ENCODE results near the gene XXYLT1. TPM values are rescaled to one million over a fixed set of nuclear protein-coding genes. Genes with fewer than 3 reads are reported as not detected.

Gene XXYLT1
- total and polyA plus RNA-seq, 2 of the 4 experiments (the other 2 are of a cell fraction), result 14.7 to 18.1 TPM

DNA sequence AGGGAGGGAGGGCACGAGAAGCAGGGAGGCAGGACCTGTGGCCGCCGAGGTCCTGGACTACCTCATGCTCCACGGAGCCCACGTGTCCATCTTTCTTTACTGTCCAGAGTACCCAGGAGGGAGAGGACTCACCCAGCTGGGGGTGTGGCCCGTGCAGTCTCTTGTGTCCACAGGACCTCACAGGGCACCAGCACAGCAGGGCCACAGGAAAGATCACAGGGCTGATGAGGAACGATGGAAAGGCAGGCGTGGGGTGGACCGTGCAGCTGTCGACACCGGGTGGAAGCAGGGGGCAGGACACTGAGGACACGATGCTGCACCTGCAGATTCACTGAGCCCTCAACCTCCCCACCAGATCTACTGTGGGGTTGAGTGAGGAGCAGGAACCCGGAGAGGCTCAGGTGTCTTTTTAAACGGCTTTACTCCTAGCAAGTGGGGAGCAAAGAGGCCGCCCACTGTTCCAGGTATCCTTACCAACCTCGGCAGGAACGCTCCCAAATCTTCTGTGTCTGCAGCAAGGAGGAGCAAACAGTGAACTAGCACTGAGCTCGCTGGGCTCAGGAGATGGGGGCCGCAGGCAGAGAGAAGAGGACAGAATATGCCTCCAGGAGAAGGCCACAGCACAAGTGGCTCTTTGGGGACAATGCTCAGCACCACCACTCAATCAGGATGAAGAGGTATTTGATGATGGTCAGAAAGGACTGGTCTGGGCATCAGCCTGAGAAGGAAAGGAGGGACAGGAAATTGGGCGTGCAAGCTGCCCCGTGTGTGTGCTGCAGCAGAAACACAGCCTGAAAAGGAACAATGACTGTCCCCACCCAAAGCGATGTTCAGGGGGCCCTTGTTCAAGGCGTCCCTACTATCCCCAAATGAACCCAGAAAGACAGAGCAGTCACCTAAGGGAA is 198.8 kb downstream of the XXYLT1 start:
- Histone ChIP-seq H2BK120ac (ENCODE audit: low read depth, low read length) (no peak overlapping the region), H3K14ac (replicated peaks; ENCODE audit: low read depth, low read length) (no peak overlapping the region), H2AFZ (replicated peaks; ENCODE audit: low read length, poor library complexity) (no peak overlapping the region), H4K91ac (ENCODE audit: insufficient read depth, low read depth, low read length) (no peak overlapping the region), H3K79me1 (ENCODE audit: low read depth in 1 of 2, low read length in 2 of 2) (no peaks in the 10 kb centered on the region), H3K23ac (ENCODE audit: low read depth, low read length) (no peak overlapping the region), H3K4ac (ENCODE audit: low read depth, low read length) (no peak overlapping the region), H3K56ac (ENCODE audit: extremely low read depth, insufficient read depth, low read length) (no peak overlapping the region), H3K27me3 (ENCODE audit: control insufficient read depth, insufficient read depth, low read length) (no peaks in the 10 kb centered on the region), H3K9me1 (ENCODE audit: insufficient read depth, low read length) (no peaks in the 10 kb centered on the region), H3K27ac (ENCODE audit: insufficient read depth, low read length) (no peak overlapping the region), H4K5ac (ENCODE audit: low read depth, low read length) (no peak overlapping the region), H3K4me1 (ENCODE audit: control insufficient read depth, insufficient read depth, low read length) (no peaks in the 10 kb centered on the region; the same call in 1 of the 2 replicates), H2BK20ac (ENCODE audit: low read depth, low read length) (no peak overlapping the region), H2BK5ac (ENCODE audit: low read depth, low read length, poor library complexity, severe bottlenecking) (no peak overlapping the region), H2AK9ac (replicated peaks; ENCODE audit: low read depth, low read length, poor library complexity) (no peak overlapping the region), H3K18ac (ENCODE audit: low read depth, low read length) (no peak overlapping the region), H3K36me3 (ENCODE audit: control insufficient read depth, insufficient read depth, low read length) (peaks cover 8% of the 10 kb centered on the region), H3K4me3 (ENCODE audit: insufficient read depth, low read depth, low read length) (no peak overlapping the region), H3K4me2 (ENCODE audit: low read depth, low read length) (no peak overlapping the region), H3K9me3 (ENCODE audit: control insufficient read depth, insufficient read depth, low read length) (no peaks in the 10 kb centered on the region), H4K20me1 (ENCODE audit: insufficient read depth, low read length) (no peaks in the 10 kb centered on the region; the same call in 1 of the 2 replicates), H2AK5ac (ENCODE audit: low read depth, low read length) (no peak overlapping the region), H2BK15ac (ENCODE audit: low read depth, low read length) (no peak overlapping the region), H4K8ac (ENCODE audit: low read depth in 2 of 2, low read length in 2 of 2) (no peak overlapping the region), H3K9ac (ENCODE audit: low read depth, low read length) (no peak overlapping the region)
- intact Hi-C loops (cut with micrococcal nuclease) (no loop called here), in situ Hi-C loops (cut with MboI; ENCODE audit: low sequenced_read_pairs) (no loop called here), dilution Hi-C loops (cut with HindIII; ENCODE audit: low sequenced_read_pairs, unreplicated experiment) (no loop called here)
- POLR2A ChIA-PET (ENCODE audit: unreplicated experiment), result no interaction called here
- TF ChIP-seq USF2 (IDR thresholded peaks at IDR 0.05; ENCODE audit: low read depth, low read length) (no peak), FOS (IDR thresholded peaks at IDR 0.05; ENCODE audit: low read depth, low read length) (no peak), MAFK (IDR thresholded peaks at IDR 0.05; ENCODE audit: low read depth, low read length) (no peak), NFE2L2 (IDR thresholded peaks at IDR 0.05; ENCODE audit: low read depth, low read length) (no peak), MXI1 (IDR thresholded peaks at IDR 0.05; ENCODE audit: borderline replicate concordance, low read depth, low read length) (no peak)
- DNase-seq (no peak), ATAC-seq (ENCODE audit: low read depth) (no peak)
- BruUV-seq (replicated peaks), result no TSS peak
- WGBS, 2 experiments (ENCODE audit: extremely low coverage in 2 of 2, insufficient read length in 1 of 2), result 87% methylated on average over 5 of the region's 23 CpGs; no CpG with 5 or more reads in 1 of the 2 experiments
- CTCF ChIA-PET, result no interaction called here

Data from IMR-90 (cell line).